ENCODE results near the gene SARNP. TPM values are rescaled to one million over a fixed set of nuclear protein-coding genes. Genes with fewer than 3 reads are reported as not detected.
"Not testable (repeated sequence)": the region's sequence is repeated elsewhere in the genome, so short reads cannot be mapped to it uniquely, and the experiment has no call there.

Gene SARNP
- polyA plus RNA-seq: 100 to 1,000 TPM; 115 to 157 (median 132) TPM

DNA sequence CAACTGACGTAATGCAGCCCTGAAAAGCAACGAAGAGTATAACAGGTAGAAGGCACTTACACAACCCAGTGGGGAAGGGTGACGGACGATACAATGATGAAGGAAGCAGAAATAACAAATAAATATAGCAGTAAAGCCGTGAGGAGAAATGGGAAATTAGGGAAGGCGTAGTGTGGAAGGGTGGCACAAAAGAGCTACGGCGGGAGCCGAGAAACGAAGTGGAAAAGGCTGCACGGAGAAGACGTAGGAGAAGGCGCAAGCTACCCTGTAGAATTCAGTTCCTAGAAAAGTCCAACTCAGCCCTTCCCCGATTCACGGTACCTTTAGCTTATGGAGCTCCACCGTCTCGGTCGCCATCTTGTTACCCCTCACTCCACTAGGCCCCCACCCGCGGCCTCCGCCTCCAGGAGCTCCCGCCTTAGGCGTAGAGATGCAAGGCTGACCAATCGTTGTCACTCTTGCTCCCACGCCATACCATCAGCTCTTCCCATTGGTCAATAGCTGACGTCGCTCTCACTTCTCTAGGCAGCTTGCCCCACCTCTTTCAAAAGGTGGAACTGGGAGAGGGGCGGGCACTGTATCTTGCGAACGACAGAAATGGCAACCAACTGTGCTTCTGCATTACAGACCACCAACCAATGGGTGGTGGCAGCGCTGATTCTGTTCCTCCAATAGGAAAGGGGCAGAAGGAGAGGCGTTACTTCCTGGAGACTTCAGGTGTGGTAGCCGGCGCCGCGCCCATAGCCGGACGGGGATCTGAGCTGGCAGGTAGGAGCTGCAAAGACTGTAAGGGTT lies at the start of gene SARNP, which contains the start of gene ORMDL2:
Gene SARNP (minus strand): TSS at position 380 of the 795 bp plus-strand sequence. CDS start 23 bp downstream, at position 357.
Gene ORMDL2 (plus strand): TSS at position 697 of the 795 bp plus-strand sequence. CDS start 959 bp downstream, outside the sequence.
- Mint-ChIP-seq H3K9me3 (no peaks in the 10 kb centered on the region), H3K27ac (no peak within 1 kb of the TSS), H3K27me3 (ENCODE audit: low read depth in 3 of 3) (no peaks in the 10 kb centered on the region), H3K4me3 (no peak within 1 kb of the TSS), H3K36me3 (peaks cover 7 to 13% (median 8%) of the 10 kb centered on the region in 3 donors), H3K4me1 (peaks cover 21 to 22% of the 10 kb centered on the region in 2 donors)
- peak; percentile 97 to 98 (median 98) for DNase-seq

GRCh38 chr12:55866454-55867004 lies 49.0 kb upstream of the SARNP start:
- not testable (repeated sequence) for H3K27ac Mint-ChIP-seq; H3K4me3 Mint-ChIP-seq; H3K36me3 Mint-ChIP-seq; DNase-seq; H3K27me3 Mint-ChIP-seq (ENCODE audit: low read depth in 3 of 3); H3K9me3 Mint-ChIP-seq; H3K4me1 Mint-ChIP-seq

DNA sequence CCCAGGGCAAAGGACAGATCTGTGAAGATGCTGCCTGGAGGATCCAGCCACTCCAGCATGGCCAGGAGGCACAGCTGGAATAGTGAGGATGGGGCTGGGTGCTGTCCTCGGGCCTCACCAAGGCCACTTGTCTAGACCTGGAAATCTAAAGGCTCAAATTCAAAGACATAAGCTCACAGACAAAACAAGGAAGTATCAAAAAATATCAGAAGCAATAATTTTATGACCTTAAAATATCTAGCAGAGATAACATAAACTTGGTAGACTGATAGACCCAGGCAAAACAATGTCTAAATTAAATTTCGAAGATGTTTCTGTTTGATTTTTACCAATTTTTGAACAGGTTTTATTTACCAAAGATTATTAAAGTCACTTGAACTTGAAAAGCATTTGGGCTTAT lies 47.8 kb upstream of the SARNP start:
- Mint-ChIP-seq H3K9me3 (peaks cover 1 to 6% (median 5%) of the 10 kb centered on the region in 6 donors), H3K4me3 (no peak overlapping the region), H3K36me3 (peaks cover 0 to 4% (median 0%) of the 10 kb centered on the region in 3 donors), H3K27me3 (ENCODE audit: low read depth in 3 of 3) (peaks cover 2 to 5% (median 3%) of the 10 kb centered on the region in 3 donors), H3K27ac (peak overlapping the region in 1 of 6 donors; percentile 40), H3K4me1 (no peaks in the 10 kb centered on the region)
- DNase-seq: no peak

DNA sequence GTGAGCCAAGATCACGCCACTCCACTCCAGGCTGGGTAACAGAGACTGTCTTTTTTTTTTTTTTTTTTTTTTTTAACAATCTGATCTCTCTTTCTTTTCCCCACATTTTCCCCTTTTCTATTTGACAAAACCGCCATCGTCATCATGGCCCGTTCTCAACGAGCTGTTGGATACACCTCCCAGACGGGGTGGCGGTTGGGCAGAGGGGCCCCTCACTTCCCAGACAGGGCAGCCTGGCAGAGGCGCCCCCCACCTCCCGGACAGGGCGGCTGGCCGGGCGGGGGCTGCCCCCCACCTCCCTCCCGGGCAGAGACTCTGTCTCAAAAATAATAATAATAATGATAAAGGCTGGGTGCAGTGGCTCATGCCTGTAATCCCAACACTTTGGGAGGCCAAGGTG lies 45.4 kb upstream of the SARNP start:
- H3K27ac Mint-ChIP-seq; H3K36me3 Mint-ChIP-seq; H3K4me3 Mint-ChIP-seq; H3K9me3 Mint-ChIP-seq; DNase-seq; H3K4me1 Mint-ChIP-seq; H3K27me3 Mint-ChIP-seq (ENCODE audit: low read depth in 3 of 3): not testable (repeated sequence)

- H3K27me3 Mint-ChIP-seq (ENCODE audit: low read depth in 3 of 3): peaks cover 2 to 6% (median 3%) of the 10 kb centered on the region in 3 donors
- no peaks in the 10 kb centered on the region for H3K4me1 Mint-ChIP-seq
- no peak for DNase-seq
- H3K9me3 Mint-ChIP-seq: peaks cover 1 to 6% (median 5%) of the 10 kb centered on the region in 6 donors
- no peak overlapping the region for H3K4me3 Mint-ChIP-seq
- H3K27ac Mint-ChIP-seq: no peak overlapping the region
- peaks cover 0 to 4% (median 0%) of the 10 kb centered on the region in 3 donors for H3K36me3 Mint-ChIP-seq
Measured at GRCh38 chr12:55862286-55862685, 44.8 kb upstream of the SARNP start.

DNA sequence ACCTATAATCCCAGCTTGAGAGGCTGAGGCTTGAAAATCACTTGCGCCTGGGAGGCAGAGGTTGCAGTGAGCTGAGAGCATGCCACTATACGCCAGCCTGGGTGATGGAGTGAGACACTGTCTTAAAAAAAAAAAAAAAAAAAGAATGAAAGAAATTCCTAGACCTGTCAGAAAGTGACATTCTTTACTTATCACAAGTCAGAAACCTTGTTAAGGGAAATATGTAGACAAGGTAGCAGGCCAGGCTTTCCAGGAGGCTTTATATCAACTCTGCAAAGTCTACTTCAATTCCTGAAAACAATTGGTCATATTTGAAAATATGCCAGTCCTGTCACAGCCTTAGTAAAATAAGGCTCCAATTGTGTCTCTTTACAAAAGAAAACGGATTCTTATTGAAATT lies 44.3 kb upstream of the SARNP start:
- H3K27me3 Mint-ChIP-seq (ENCODE audit: low read depth in 3 of 3): peaks cover 0 to 6% (median 3%) of the 10 kb centered on the region in 3 donors

GRCh38 chr12:55861396-55861795 lies 43.9 kb upstream of the SARNP start:
- H3K36me3 Mint-ChIP-seq: peaks cover 0 to 4% (median 0%) of the 10 kb centered on the region in 3 donors
- peaks cover 1 to 6% (median 5%) of the 10 kb centered on the region in 6 donors for H3K9me3 Mint-ChIP-seq
- H3K27me3 Mint-ChIP-seq (ENCODE audit: low read depth in 3 of 3): peaks cover 0 to 6% (median 3%) of the 10 kb centered on the region in 3 donors
- no peak overlapping the region for H3K27ac Mint-ChIP-seq
- DNase-seq: no peak
- H3K4me1 Mint-ChIP-seq: no peaks in the 10 kb centered on the region
- no peak overlapping the region for H3K4me3 Mint-ChIP-seq

More for the DNA sequence above, 44.3 kb upstream of the SARNP start:
- Mint-ChIP-seq H3K4me1 (no peaks in the 10 kb centered on the region), H3K4me3 (no peak overlapping the region), H3K36me3 (peaks cover 0 to 4% (median 0%) of the 10 kb centered on the region in 3 donors), H3K27ac (no peak overlapping the region), H3K9me3 (peaks cover 1 to 6% (median 5%) of the 10 kb centered on the region in 6 donors)
- DNase-seq: no peak

DNA sequence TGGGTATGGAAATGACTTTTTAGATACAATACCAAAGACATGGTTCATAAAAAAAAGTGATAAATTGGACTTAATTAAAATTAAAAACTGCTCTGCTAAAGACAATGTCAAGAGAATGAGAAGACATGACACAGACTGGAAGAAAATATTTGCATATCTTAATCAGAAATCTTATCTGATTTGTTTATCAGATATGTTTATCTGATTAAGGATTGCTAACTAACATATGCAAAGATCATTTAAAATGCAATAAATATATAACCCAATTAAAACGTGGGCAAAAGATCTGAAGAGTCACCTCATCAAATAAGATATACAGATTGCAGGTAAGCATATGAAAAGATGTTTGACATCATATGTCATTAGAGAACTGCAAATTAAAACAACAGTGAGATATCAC lies 35.2 kb upstream of the SARNP start:
- Mint-ChIP-seq H3K36me3 (no peaks in the 10 kb centered on the region), H3K4me1 (no peaks in the 10 kb centered on the region), H3K9me3 (no peaks in the 10 kb centered on the region), H3K27me3 (ENCODE audit: low read depth in 3 of 3) (peaks cover 0 to 10% (median 1%) of the 10 kb centered on the region in 3 donors), H3K27ac (no peak overlapping the region), H3K4me3 (no peak overlapping the region)
- no peak for DNase-seq

DNA sequence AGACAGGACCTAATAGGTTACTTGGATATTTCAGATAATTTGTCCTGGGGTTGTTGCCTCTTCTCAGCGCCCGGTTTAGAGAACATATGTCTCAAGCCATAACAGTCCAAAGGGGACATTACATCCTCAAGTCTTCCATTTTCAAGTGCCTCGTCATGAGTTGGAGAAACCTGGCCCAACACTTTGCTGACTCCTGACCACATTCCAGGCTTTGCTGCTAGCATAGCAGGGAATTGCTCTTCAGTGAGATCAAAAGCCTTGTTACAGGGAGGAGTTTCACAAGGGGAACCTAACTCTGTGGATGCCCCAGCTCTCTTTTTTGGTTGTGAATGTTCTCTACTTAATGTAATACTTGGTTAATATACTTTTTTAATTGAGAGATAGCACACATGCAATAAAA lies 33.4 kb upstream of the SARNP start:
- no peak overlapping the region for H3K27ac Mint-ChIP-seq

GRCh38 chr12:55850401-55850800 lies 32.9 kb upstream of the SARNP start:
- Mint-ChIP-seq H3K4me1 (no peaks in the 10 kb centered on the region), H3K27me3 (ENCODE audit: low read depth in 3 of 3) (peaks cover 1 to 13% (median 1%) of the 10 kb centered on the region in 3 donors)

More for the DNA sequence above, 33.4 kb upstream of the SARNP start:
- H3K9me3 Mint-ChIP-seq: peaks cover 0 to 3% (median 0%) of the 10 kb centered on the region in 6 donors
- H3K36me3 Mint-ChIP-seq: no peaks in the 10 kb centered on the region
- H3K27me3 Mint-ChIP-seq (ENCODE audit: low read depth in 3 of 3): peaks cover 0 to 13% (median 1%) of the 10 kb centered on the region in 3 donors
- H3K4me3 Mint-ChIP-seq: no peak overlapping the region
- no peak for DNase-seq
- no peaks in the 10 kb centered on the region for H3K4me1 Mint-ChIP-seq

GRCh38 chr12:55849616-55850343 lies 32.3 kb upstream of the SARNP start:
- H3K27me3 Mint-ChIP-seq (ENCODE audit: low read depth in 3 of 3): peaks cover 1 to 10% (median 1%) of the 10 kb centered on the region in 3 donors

More at GRCh38 chr12:55850401-55850800, 32.9 kb upstream of the SARNP start:
- DNase-seq: no peak
- H3K4me3 Mint-ChIP-seq: no peak overlapping the region
- no peaks in the 10 kb centered on the region for H3K36me3 Mint-ChIP-seq
- H3K27ac Mint-ChIP-seq: peak overlapping the region in 1 of 6 donors; percentile 58
- peaks cover 0 to 3% (median 0%) of the 10 kb centered on the region in 6 donors for H3K9me3 Mint-ChIP-seq

DNA sequence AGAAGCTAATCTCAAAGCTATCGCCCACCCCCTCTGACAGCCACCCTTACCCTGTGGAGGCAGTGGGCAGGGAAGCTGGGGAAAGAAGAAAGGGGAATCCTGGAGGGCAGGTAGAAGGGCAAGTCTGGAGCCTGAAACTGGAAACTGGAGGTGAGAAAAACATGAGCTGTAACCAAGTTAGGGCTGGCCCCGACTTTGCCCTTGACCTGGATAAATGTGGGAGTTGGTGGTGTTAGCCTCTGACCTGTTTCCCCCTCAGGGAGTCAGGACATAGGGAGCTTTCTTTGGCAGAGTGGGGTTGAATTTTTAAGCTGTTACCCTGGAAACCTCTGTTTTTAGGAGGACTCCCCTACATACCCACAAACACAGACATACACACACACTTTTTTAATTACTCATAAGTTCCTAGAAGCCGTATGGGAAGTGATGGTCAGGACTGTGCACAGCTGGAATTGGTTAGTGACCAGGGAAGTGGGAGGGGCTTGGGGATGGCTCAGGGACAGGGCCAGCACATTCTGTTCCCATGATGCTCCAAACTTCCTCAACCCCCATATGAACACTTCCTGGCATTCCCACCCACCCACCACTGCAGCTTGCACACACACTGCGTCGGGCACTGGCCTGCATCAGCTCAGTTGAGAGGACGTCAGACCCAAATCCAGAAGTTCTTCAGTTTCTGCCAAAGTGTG lies 30.2 kb upstream of the SARNP start:
- no peaks in the 10 kb centered on the region for H3K36me3 Mint-ChIP-seq
- H3K27me3 Mint-ChIP-seq (ENCODE audit: low read depth in 3 of 3): peaks cover 1 to 10% (median 4%) of the 10 kb centered on the region in 3 donors
- no peaks in the 10 kb centered on the region for H3K4me1 Mint-ChIP-seq
- no peak overlapping the region for H3K4me3 Mint-ChIP-seq
- no peak for DNase-seq
- no peak overlapping the region for H3K27ac Mint-ChIP-seq
- peaks cover 0 to 3% (median 0%) of the 10 kb centered on the region in 6 donors for H3K9me3 Mint-ChIP-seq

More at GRCh38 chr12:55849616-55850343, 32.3 kb upstream of the SARNP start:
- no peaks in the 10 kb centered on the region for H3K4me1 Mint-ChIP-seq
- DNase-seq: no peak
- no peaks in the 10 kb centered on the region for H3K36me3 Mint-ChIP-seq
- no peak overlapping the region for H3K27ac Mint-ChIP-seq
- H3K4me3 Mint-ChIP-seq: no peak overlapping the region
- H3K9me3 Mint-ChIP-seq: peaks cover 0 to 3% (median 0%) of the 10 kb centered on the region in 6 donors

GRCh38 chr12:55847033-55847432 lies 29.5 kb upstream of the SARNP start:
- Mint-ChIP-seq H3K4me1 (no peaks in the 10 kb centered on the region), H3K36me3 (no peaks in the 10 kb centered on the region), H3K4me3 (no peak overlapping the region), H3K9me3 (peaks cover 0 to 3% (median 0%) of the 10 kb centered on the region in 6 donors), H3K27ac (no peak overlapping the region), H3K27me3 (ENCODE audit: low read depth in 3 of 3) (peaks cover 1 to 10% (median 4%) of the 10 kb centered on the region in 3 donors)
- DNase-seq: no peak
